ENCODE data around the gene MFAP1. TPM values are rescaled to one million over a fixed set of nuclear protein-coding genes. Genes with fewer than 3 reads are reported as not detected.
"Not testable (repeated sequence)": the region's sequence is repeated elsewhere in the genome, so short reads cannot be mapped to it uniquely, and the experiment has no call there.

Gene MFAP1
- total RNA-seq, 3 donors from 2014 or later (not counting 1 experiment from before 2014, with no cell fraction given) = 10.2 to 13.3 (median 12.3) TPM

DNA sequence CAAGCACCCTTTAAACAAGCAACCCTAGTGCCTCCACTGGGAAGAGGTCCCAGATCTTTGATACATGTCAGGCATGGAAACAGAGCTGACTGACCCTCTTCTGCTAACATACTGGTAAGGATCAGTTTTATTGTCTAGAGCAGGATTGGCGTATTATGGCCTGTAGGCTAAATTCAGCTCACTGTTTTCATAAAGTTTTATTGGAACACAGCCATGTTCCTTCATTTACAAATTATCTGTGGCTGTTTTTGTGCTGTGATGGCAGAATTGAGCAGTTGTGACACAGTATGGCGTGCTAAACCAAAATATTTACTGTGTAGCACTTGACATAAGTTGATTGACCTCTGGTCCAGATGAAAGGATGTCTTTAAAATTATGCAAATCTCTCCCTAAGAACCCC, 47.3 kb upstream of the MFAP1 start:
- Mint-ChIP-seq H3K36me3 (no peaks in the 10 kb centered on the region), H3K27me3 (ENCODE audit: low read depth in 2 of 2) (no peaks in the 10 kb centered on the region), H3K4me1 (no peaks in the 10 kb centered on the region), H3K9me3 (no peaks in the 10 kb centered on the region), H3K4me3 (no peak overlapping the region), H3K27ac (no peak overlapping the region)
- no peaks in the 10 kb centered on the region for H3K9me3 ChIP-seq (ENCODE audit: control insufficient read depth, insufficient read depth, low read length)
- 80% methylated on average over 1 of the region's 2 CpGs for WGBS (ENCODE audit: insufficient coverage)
- no peak for DNase-seq
- H3K36me3 ChIP-seq (ENCODE audit: control insufficient read depth, insufficient read depth, low read length) = no peaks in the 10 kb centered on the region
- no peak overlapping the region for H3K27ac ChIP-seq (ENCODE audit: low read length)
- ATAC-seq = no peak
- H3K4me3 ChIP-seq (ENCODE audit: low read length) = no peak overlapping the region
- no peaks in the 10 kb centered on the region for H3K27me3 ChIP-seq (ENCODE audit: control insufficient read depth, insufficient read depth, low read length)
- H3K4me1 ChIP-seq (ENCODE audit: control insufficient read depth, insufficient read depth, low read length) = no peaks in the 10 kb centered on the region
- TF ChIP-seq, protein P1, sequence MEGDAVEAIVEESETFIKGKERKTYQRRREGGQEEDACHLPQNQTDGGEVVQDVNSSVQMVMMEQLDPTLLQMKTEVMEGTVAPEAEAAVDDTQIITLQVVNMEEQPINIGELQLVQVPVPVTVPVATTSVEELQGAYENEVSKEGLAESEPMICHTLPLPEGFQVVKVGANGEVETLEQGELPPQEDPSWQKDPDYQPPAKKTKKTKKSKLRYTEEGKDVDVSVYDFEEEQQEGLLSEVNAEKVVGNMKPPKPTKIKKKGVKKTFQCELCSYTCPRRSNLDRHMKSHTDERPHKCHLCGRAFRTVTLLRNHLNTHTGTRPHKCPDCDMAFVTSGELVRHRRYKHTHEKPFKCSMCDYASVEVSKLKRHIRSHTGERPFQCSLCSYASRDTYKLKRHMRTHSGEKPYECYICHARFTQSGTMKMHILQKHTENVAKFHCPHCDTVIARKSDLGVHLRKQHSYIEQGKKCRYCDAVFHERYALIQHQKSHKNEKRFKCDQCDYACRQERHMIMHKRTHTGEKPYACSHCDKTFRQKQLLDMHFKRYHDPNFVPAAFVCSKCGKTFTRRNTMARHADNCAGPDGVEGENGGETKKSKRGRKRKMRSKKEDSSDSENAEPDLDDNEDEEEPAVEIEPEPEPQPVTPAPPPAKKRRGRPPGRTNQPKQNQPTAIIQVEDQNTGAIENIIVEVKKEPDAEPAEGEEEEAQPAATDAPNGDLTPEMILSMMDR (IDR thresholded peaks at IDR 0.05) = no peak
- intact Hi-C loops (cut with micrococcal nuclease) = no loop called here

DNA sequence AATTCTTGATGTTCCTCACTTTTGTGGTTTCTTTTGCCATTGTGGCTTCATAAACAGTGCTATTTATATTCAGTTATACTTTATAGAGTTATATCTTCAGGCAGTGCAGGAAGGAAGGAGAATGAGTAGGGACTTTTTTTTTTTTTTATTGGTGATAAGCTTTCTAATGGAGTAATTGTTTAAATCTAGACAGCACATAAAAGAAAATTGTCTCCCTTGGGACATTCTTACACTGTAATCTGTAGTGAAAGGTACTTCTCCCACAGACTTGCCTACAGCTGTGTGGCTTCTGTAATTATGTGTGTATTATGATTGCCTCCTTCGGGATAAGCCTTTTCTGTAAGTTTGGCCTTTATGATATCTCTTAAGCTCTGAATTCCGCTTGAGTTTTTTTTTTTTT, 43.9 kb upstream of the MFAP1 start:
- Mint-ChIP-seq H3K27me3 (ENCODE audit: low read depth in 2 of 2) (no peaks in the 10 kb centered on the region), H3K36me3 (no peaks in the 10 kb centered on the region), H3K9me3 (no peaks in the 10 kb centered on the region), H3K27ac (peak overlapping the region in 1 of 2 donors; percentile 16), H3K4me3 (no peak overlapping the region), H3K4me1 (no peaks in the 10 kb centered on the region)
- Histone ChIP-seq H3K27ac (ENCODE audit: low read length) (no peak overlapping the region), H3K27me3 (ENCODE audit: control insufficient read depth, insufficient read depth, low read length) (no peaks in the 10 kb centered on the region), H3K36me3 (ENCODE audit: control insufficient read depth, insufficient read depth, low read length) (peaks cover 7% of the 10 kb centered on the region), H3K9me3 (ENCODE audit: control insufficient read depth, insufficient read depth, low read length) (no peaks in the 10 kb centered on the region), H3K4me3 (ENCODE audit: low read length) (no peak overlapping the region), H3K4me1 (ENCODE audit: control insufficient read depth, insufficient read depth, low read length) (no peaks in the 10 kb centered on the region)
- TF ChIP-seq, protein P1 (IDR thresholded peaks at IDR 0.05) = no peak
- WGBS (ENCODE audit: insufficient coverage) = 79% methylated on average over 2 of the region's 2 CpGs
- ATAC-seq = no peak
- DNase-seq = no peak
- intact Hi-C loops (cut with micrococcal nuclease) = no loop called here

- peaks cover 8% of the 10 kb centered on the region for H3K36me3 ChIP-seq (ENCODE audit: control insufficient read depth, insufficient read depth, low read length)
- TF ChIP-seq, protein P1 (IDR thresholded peaks at IDR 0.05) = no peak
- no peak overlapping the region for H3K4me3 ChIP-seq (ENCODE audit: low read length)
- no peaks in the 10 kb centered on the region for H3K9me3 ChIP-seq (ENCODE audit: control insufficient read depth, insufficient read depth, low read length)
- Mint-ChIP-seq H3K4me3 (no peak overlapping the region), H3K4me1 (no peaks in the 10 kb centered on the region), H3K36me3 (no peaks in the 10 kb centered on the region), H3K27ac (no peak overlapping the region), H3K27me3 (ENCODE audit: low read depth in 2 of 2) (no peaks in the 10 kb centered on the region), H3K9me3 (no peaks in the 10 kb centered on the region)
- no peaks in the 10 kb centered on the region for H3K4me1 ChIP-seq (ENCODE audit: control insufficient read depth, insufficient read depth, low read length)
- WGBS (ENCODE audit: insufficient coverage) = 95% methylated on average over 5 of the region's 5 CpGs
- DNase-seq (no peak), ATAC-seq (no peak)
- H3K27me3 ChIP-seq (ENCODE audit: control insufficient read depth, insufficient read depth, low read length) = no peaks in the 10 kb centered on the region
- no peak overlapping the region for H3K27ac ChIP-seq (ENCODE audit: low read length)
- intact Hi-C loops (cut with micrococcal nuclease) = no loop called here
Observed at GRCh38 chr15:43867096-43867495, 42.6 kb upstream of the MFAP1 start.

DNA sequence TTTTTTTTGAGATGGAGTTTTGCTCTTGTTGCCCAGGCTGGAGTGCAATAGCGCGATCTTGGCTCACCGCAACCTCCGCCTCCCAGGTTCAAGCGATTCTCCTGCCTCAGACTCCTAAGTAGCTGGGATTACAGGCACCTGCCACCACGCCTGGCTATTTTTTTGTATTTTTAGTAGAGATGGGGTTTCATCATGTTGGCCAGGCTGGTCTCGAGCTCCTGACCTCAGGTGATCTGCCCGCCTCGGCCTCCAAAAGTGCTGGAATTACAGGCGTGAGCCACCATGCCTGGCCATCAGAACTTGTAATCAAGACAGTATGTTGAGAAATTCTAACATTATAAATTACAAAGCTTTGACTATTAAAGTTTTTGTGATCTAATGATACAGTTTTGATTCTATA, 42.1 kb upstream of the MFAP1 start:
- H3K4me1 Mint-ChIP-seq; ATAC-seq; H3K27me3 ChIP-seq (ENCODE audit: control insufficient read depth, insufficient read depth, low read length); H3K36me3 Mint-ChIP-seq; H3K4me1 ChIP-seq (ENCODE audit: control insufficient read depth, insufficient read depth, low read length); DNase-seq; H3K4me3 ChIP-seq (ENCODE audit: low read length); intact Hi-C loops (cut with micrococcal nuclease); H3K27ac ChIP-seq (ENCODE audit: low read length); H3K9me3 Mint-ChIP-seq; H3K9me3 ChIP-seq (ENCODE audit: control insufficient read depth, insufficient read depth, low read length); H3K27me3 Mint-ChIP-seq (ENCODE audit: low read depth in 2 of 2); H3K27ac Mint-ChIP-seq; H3K4me3 Mint-ChIP-seq; H3K36me3 ChIP-seq (ENCODE audit: control insufficient read depth, insufficient read depth, low read length): not testable (repeated sequence)
- WGBS (ENCODE audit: insufficient coverage) = 97% methylated on average over 10 of the region's 10 CpGs
